Fibroblast of the aortic adventitia (primary cell): ENCODE results near the gene SMYD2. TPM values are rescaled to one million over a fixed set of nuclear protein-coding genes. Genes with fewer than 3 reads are reported as not detected.

Experiments used
- DNase-seq: peaks from one replicate; pipeline ENCODE4 v3.0.0-alpha.2; 2010; ENCODE audit warnings: low read depth
- H3K4me3 ChIP-seq: 2 replicates; pipeline ENCODE4 v1.5.1; 2011; ENCODE audit warnings: low read depth, mild to moderate bottlenecking, control low read depth, low read length, moderate library complexity
- CTCF ChIP-seq: IDR thresholded peaks from 2 replicates; pipeline ENCODE4 v1.5.1; 2011; ENCODE audit warnings: mild to moderate bottlenecking, low read length, control low read depth, inconsistent platforms; ENCODE audit not compliant: insufficient read depth
- total RNA-seq: library from RNA; depleted of rRNA; stranded (reverse); fragments of >200 nt; gene quantifications from 2 replicates; pipeline ENCODE4 v1.2.3, GENCODE V29; 2012; ENCODE audit warnings: low replicate concordance

The SMYD2 gene
- total RNA-seq, 1 donor, result 26.9 TPM

- TF ChIP-seq CTCF, result no peak
- H3K4me3 ChIP-seq, result no peak overlapping the region
- DNase-seq, result no peak
Observed at GRCh38 chr1:214330222-214330621, 49.3 kb downstream of the SMYD2 start.

- TF ChIP-seq CTCF, result no peak
- no peak overlapping the region for H3K4me3 ChIP-seq
- no peak for DNase-seq
Observed at GRCh38 chr1:214330715-214331114, 49.8 kb downstream of the SMYD2 start.

- DNase-seq, result no peak
- no peak for TF ChIP-seq CTCF
- no peak overlapping the region for H3K4me3 ChIP-seq
Observed at GRCh38 chr1:214331180-214331579, 50.2 kb downstream of the SMYD2 start.

- no peak overlapping the region for H3K4me3 ChIP-seq
- peak; percentile 40 for DNase-seq
- peak; percentile 87 for TF ChIP-seq CTCF
Observed at GRCh38 chr1:214331827-214332423, 51.0 kb downstream of the SMYD2 start.

- TF ChIP-seq CTCF, result peak; percentile 99
- peak; percentile 72 for DNase-seq
- H3K4me3 ChIP-seq, result no peak overlapping the region
Observed at GRCh38 chr1:214332946-214333798, 52.2 kb downstream of the SMYD2 start.

- H3K4me3 ChIP-seq, result no peak overlapping the region
- TF ChIP-seq CTCF, result no peak
- DNase-seq, result no peak
Observed at GRCh38 chr1:214335567-214335966, 54.6 kb downstream of the SMYD2 start.
